ENCODE measurements around the gene SSRP1. TPM values are rescaled to one million over a fixed set of nuclear protein-coding genes. Genes with fewer than 3 reads are reported as not detected.
"Not testable (repeated sequence)": the region's sequence is repeated elsewhere in the genome, so short reads cannot be mapped to it uniquely, and the experiment has no call there.

SSRP1 gene
- total RNA-seq, 1 donor from 2014 or later: 96.6 TPM

GRCh38 chr11:57361926-57362325, 26.2 kb upstream of the SSRP1 start:
- DNase-seq (ENCODE audit: low read depth) (no peak), FAIRE-seq (peak; percentile 28)
- TF ChIP-seq CTCF (IDR thresholded peaks at IDR 0.05; ENCODE audit: insufficient read depth, low read length, severe bottlenecking): no peak
- no peak overlapping the region for H3K4me3 ChIP-seq (ENCODE audit: low read depth, low read length)
- no peaks in the 10 kb centered on the region for H3K27me3 ChIP-seq (ENCODE audit: control insufficient read depth, insufficient read depth, low read length)
- no peaks in the 10 kb centered on the region for H3K36me3 ChIP-seq (ENCODE audit: control insufficient read depth, insufficient read depth, low read length)

- H3K27me3 ChIP-seq (ENCODE audit: control insufficient read depth, insufficient read depth, low read length); DNase-seq (ENCODE audit: low read depth); H3K4me3 ChIP-seq (ENCODE audit: low read depth, low read length); FAIRE-seq; H3K36me3 ChIP-seq (ENCODE audit: control insufficient read depth, insufficient read depth, low read length): not testable (repeated sequence)
Measured at GRCh38 chr11:57361420-57361819, 25.7 kb upstream of the SSRP1 start.

GRCh38 chr11:57360991-57361390, 25.3 kb upstream of the SSRP1 start:
- FAIRE-seq (no peak), DNase-seq (ENCODE audit: low read depth) (no peak)
- no peaks in the 10 kb centered on the region for H3K27me3 ChIP-seq (ENCODE audit: control insufficient read depth, insufficient read depth, low read length)
- no peaks in the 10 kb centered on the region for H3K36me3 ChIP-seq (ENCODE audit: control insufficient read depth, insufficient read depth, low read length)
- TF ChIP-seq CTCF (IDR thresholded peaks at IDR 0.05; ENCODE audit: insufficient read depth, low read length, severe bottlenecking): no peak
- H3K4me3 ChIP-seq (ENCODE audit: low read depth, low read length): no peak overlapping the region

GRCh38 chr11:57359896-57360690, 24.4 kb upstream of the SSRP1 start:
- Histone ChIP-seq H3K4me3 (ENCODE audit: low read depth, low read length) (no peak overlapping the region), H3K27me3 (ENCODE audit: control insufficient read depth, insufficient read depth, low read length) (no peaks in the 10 kb centered on the region), H3K36me3 (ENCODE audit: control insufficient read depth, insufficient read depth, low read length) (no peaks in the 10 kb centered on the region)
- DNase-seq (ENCODE audit: low read depth) (no peak), FAIRE-seq (no peak)
- no peak for TF ChIP-seq CTCF (IDR thresholded peaks at IDR 0.05; ENCODE audit: insufficient read depth, low read length, severe bottlenecking)

GRCh38 chr11:57359396-57359795, 23.7 kb upstream of the SSRP1 start:
- FAIRE-seq (no peak), DNase-seq (ENCODE audit: low read depth) (no peak)
- no peak for TF ChIP-seq CTCF (IDR thresholded peaks at IDR 0.05; ENCODE audit: insufficient read depth, low read length, severe bottlenecking)
- no peaks in the 10 kb centered on the region for H3K27me3 ChIP-seq (ENCODE audit: control insufficient read depth, insufficient read depth, low read length)
- no peaks in the 10 kb centered on the region for H3K36me3 ChIP-seq (ENCODE audit: control insufficient read depth, insufficient read depth, low read length)
- H3K4me3 ChIP-seq (ENCODE audit: low read depth, low read length): no peak overlapping the region

GRCh38 chr11:57358991-57359390, 23.3 kb upstream of the SSRP1 start:
- FAIRE-seq (no peak), DNase-seq (ENCODE audit: low read depth) (no peak)
- Histone ChIP-seq H3K4me3 (ENCODE audit: low read depth, low read length) (no peak overlapping the region), H3K36me3 (ENCODE audit: control insufficient read depth, insufficient read depth, low read length) (no peaks in the 10 kb centered on the region), H3K27me3 (ENCODE audit: control insufficient read depth, insufficient read depth, low read length) (no peaks in the 10 kb centered on the region)
- TF ChIP-seq CTCF (IDR thresholded peaks at IDR 0.05; ENCODE audit: insufficient read depth, low read length, severe bottlenecking): no peak
